Ovary (tissue), 9 donors: ENCODE measurements around the gene CERCAM. TPM values are rescaled to one million over a fixed set of nuclear protein-coding genes. Genes with fewer than 3 reads are reported as not detected.

Source experiments
- DNase-seq, 5 donors: peaks; one replicate each; pipeline ENCODE4 v3.0.0-alpha.2; 2019 to 2020
- H3K27ac ChIP-seq, 2 donors: fragments of 200-600 bp; one replicate each; pipeline versions ENCODE4 v1.5.1 to v1.8.0; 2019 to 2022
- H3K27me3 ChIP-seq: fragments of 200-600 bp; one replicate; pipeline ENCODE4 v1.8.0; 2022
- H3K36me3 ChIP-seq: fragments of 200-600 bp; sonication (generic); one replicate; pipeline ENCODE4 v1.5.1; 2019
- H3K4me1 ChIP-seq: one replicate; pipeline ENCODE4 v1.8.1; 2013; ENCODE audit warnings: mild to moderate bottlenecking, moderate library complexity; ENCODE audit not compliant: insufficient read depth
- H3K4me3 ChIP-seq: fragments of 200-600 bp; sonication (generic); one replicate; pipeline ENCODE4 v1.5.1; 2017
- H3K9me3 ChIP-seq, 2 donors: fragments of 200-600 bp in 1 of 2; sonication (generic) in 1 of 2; one replicate each; pipeline versions ENCODE4 v1.5.1 to v1.8.1; 2013 to 2019; ENCODE audit warnings: mild to moderate bottlenecking in 1 of 2, moderate library complexity in 1 of 2
- EP300 ChIP-seq: sonication (generic); formaldehyde crosslinking; IDR thresholded peaks from one replicate; pipeline ENCODE4 v1.6.1; 2017; ENCODE audit warnings: antibody characterized with exemption
- POLR2A ChIP-seq: fragments of 450-650 bp; IDR thresholded peaks from one replicate; pipeline ENCODE4 v1.6.1; 2017; ENCODE audit warnings: antibody characterized with exemption, mild to moderate bottlenecking, moderate library complexity
- WGBS, 3 donors: extraction: QIAGEN DNeasy Blood & Tissue Kit in 1 of 3; methylation state at CpG; one replicate each; pipeline versions ENCODE4 v1.1.5 to v1.1.7; 2013 to 2017; 5-methylcytosine and 5-hydroxymethylcytosine counted together
- intact Hi-C, 4 donors: fragments of 100-400 bp; cut with DNase I; formaldehyde crosslinking; loops; one replicate each; pipeline versions ENCODE4 v1.11.0 to v1.15.1; 2022 to 2023
- polyA plus RNA-seq, 2 donors: library from polyadenylated mRNA; stranded (reverse); fragments of 200-250 nt in 1 of 2; fragments of 350-450 nt in 1 of 2; fragmentation: Illumina TruSeq in 1 of 2; extraction: RNeasy Lipid Tissue Mini Kit (QIAGEN cat#74804) in 1 of 2; gene quantifications; one replicate each; pipeline ENCODE4 v1.2.3, GENCODE V29; 2013 to 2014
- total RNA-seq, 7 donors: library from RNA; depleted of rRNA in 2 of 7; stranded (reverse); fragments of >200 nt in 2 of 7; fragmentation: NEBNext Ultra II Directional in 3 of 7; extraction: Animal tissue kit (Norgen Biotek cat#: 25700) in 3 of 7; gene quantifications; one replicate each; pipeline versions ENCODE4 v1.1.0 to v1.2.4, GENCODE V29; 2016 to 2023
- TF ChIP-seq, protein P1 (sequence below), 3 donors: fragments of 450-650 bp in 2 of 3; fragments of 200-600 bp in 1 of 3; IDR thresholded peaks; one replicate each; pipeline versions ENCODE4 v1.5.1 to v1.8.0; 2016 to 2022; ENCODE audit warnings: antibody characterized with exemption in 3 of 3, mild to moderate bottlenecking in 1 of 3
- donor health status: DM: no; HTN: no; CAD: no; lungs with moderate emphysema.
- donor health status: DM: no; HTN: no; CAD: no.
- donor health status: Bipolar disorder and iron deficiency.
- donor health status: DM: yes; HTN: yes; CAD: no.
- donor health status: DM: no; HTN: no; CAD: no.
- donor health status: DM: yes; HTN: yes; CAD: no.

The CERCAM gene
- total and polyA plus RNA-seq, 9 donors = 19.6 to 63.9 (median 38.1) TPM

DNA sequence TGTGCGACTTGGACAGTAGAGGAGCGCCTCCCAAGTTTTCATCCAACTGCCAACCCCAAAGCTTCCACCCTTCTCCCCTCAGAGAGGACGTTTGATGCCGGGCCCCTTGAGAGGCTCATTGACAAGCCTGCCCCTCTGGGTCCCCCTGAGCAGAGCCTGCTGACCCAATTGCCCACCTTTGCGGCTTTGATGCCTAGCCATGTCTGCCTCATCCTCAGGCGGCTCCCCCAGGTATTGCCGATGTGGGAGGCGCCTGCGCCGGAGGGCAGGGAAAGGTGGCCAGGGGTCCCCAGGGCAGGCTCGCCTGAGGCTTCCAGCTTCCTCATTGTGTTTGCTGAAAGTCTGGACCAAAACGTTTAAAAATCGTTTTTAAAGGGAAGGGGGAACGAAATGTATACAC, 36.5 kb downstream of the CERCAM start:
- no peak overlapping the region for H3K27ac ChIP-seq
- WGBS, 3 donors = 29 to 35% (median 34%) methylated on average over 14 of the region's 14 CpGs
- peak overlapping the region; percentile 56 for H3K4me3 ChIP-seq
- peaks cover 2% of the 10 kb centered on the region for H3K4me1 ChIP-seq
- H3K27me3 ChIP-seq = no peaks in the 10 kb centered on the region
- H3K9me3 ChIP-seq = no peaks in the 10 kb centered on the region
- DNase-seq = peak in 2 of 5 donors; percentile 29 to 33
- TF ChIP-seq EP300 = no peak
- TF ChIP-seq POLR2A = no peak
- TF ChIP-seq, protein P1, sequence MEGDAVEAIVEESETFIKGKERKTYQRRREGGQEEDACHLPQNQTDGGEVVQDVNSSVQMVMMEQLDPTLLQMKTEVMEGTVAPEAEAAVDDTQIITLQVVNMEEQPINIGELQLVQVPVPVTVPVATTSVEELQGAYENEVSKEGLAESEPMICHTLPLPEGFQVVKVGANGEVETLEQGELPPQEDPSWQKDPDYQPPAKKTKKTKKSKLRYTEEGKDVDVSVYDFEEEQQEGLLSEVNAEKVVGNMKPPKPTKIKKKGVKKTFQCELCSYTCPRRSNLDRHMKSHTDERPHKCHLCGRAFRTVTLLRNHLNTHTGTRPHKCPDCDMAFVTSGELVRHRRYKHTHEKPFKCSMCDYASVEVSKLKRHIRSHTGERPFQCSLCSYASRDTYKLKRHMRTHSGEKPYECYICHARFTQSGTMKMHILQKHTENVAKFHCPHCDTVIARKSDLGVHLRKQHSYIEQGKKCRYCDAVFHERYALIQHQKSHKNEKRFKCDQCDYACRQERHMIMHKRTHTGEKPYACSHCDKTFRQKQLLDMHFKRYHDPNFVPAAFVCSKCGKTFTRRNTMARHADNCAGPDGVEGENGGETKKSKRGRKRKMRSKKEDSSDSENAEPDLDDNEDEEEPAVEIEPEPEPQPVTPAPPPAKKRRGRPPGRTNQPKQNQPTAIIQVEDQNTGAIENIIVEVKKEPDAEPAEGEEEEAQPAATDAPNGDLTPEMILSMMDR (IDR thresholded peaks at IDR 0.05) = no peak
- intact Hi-C loops = loop anchor here in 1 of 4 donors (5.0 kb wide), 1 partner anchor 45 kb away; the partner anchor contains the start of gene GLE1
- H3K36me3 ChIP-seq = no peaks in the 10 kb centered on the region

DNA sequence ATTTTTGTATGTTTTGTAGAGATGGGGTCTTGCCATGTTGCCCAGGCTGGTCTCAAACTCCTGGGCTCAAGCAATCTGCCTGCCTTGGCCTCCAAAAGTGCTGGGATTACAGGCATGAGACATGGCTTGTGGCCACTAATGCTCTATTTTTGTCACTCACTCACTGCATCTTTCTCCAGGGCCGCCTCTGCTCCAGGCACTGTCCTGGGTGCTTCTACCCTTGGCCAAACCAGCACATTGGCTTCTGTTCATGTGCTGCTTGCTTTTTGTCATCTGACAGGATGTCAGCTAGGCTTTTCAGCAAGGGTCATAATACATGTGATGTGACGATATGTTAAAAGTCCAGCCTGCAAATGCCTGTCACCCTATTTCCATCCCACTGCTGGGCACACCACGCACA, 38.4 kb downstream of the CERCAM start:
- no peak overlapping the region for H3K4me3 ChIP-seq
- H3K27me3 ChIP-seq = no peaks in the 10 kb centered on the region
- intact Hi-C loops = loop anchor here in 1 of 4 donors (5.0 kb wide), 1 partner anchor 43 kb away; the partner anchor contains the start of gene GLE1
- no peaks in the 10 kb centered on the region for H3K36me3 ChIP-seq
- TF ChIP-seq POLR2A (no peak), EP300 (no peak)
- TF ChIP-seq, protein P1 (IDR thresholded peaks at IDR 0.05) = no peak
- no peak overlapping the region for H3K27ac ChIP-seq
- DNase-seq = no peak
- H3K9me3 ChIP-seq = no peaks in the 10 kb centered on the region
- WGBS, 3 donors = 90 to 93% (median 91%) methylated on average over 3 of the region's 3 CpGs
- H3K4me1 ChIP-seq = peaks cover 2% of the 10 kb centered on the region

DNA sequence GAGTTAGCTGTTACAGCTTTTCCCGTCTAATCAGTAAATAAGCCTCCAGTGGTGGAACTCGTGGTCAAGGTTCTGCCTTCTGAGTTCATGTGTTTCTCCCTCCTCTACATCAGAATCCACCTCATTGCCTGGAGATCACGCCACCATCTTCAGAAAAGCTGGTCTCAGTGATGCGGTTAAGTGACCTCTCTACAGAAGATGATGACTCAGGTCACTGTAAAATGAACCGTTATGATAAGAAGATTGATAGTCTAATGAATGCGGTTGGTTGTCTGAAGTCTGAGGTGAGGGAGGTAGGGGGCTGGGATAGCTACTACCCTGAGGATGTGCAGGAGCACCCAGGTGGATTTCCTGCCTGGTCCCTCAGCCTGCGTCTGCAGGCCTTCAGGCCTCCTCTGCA, 48.4 kb downstream of the CERCAM start:
- intact Hi-C loops = no loop called here
- no peaks in the 10 kb centered on the region for H3K9me3 ChIP-seq
- DNase-seq = no peak
- no peak overlapping the region for H3K4me3 ChIP-seq
- H3K4me1 ChIP-seq = no peaks in the 10 kb centered on the region
- WGBS, 3 donors = 85 to 92% (median 91%) methylated on average over 7 of the region's 7 CpGs
- no peaks in the 10 kb centered on the region for H3K36me3 ChIP-seq
- H3K27me3 ChIP-seq = no peaks in the 10 kb centered on the region
- TF ChIP-seq POLR2A (no peak), EP300 (no peak)
- TF ChIP-seq, protein P1 (IDR thresholded peaks at IDR 0.05) = no peak
- H3K27ac ChIP-seq = no peak overlapping the region

DNA sequence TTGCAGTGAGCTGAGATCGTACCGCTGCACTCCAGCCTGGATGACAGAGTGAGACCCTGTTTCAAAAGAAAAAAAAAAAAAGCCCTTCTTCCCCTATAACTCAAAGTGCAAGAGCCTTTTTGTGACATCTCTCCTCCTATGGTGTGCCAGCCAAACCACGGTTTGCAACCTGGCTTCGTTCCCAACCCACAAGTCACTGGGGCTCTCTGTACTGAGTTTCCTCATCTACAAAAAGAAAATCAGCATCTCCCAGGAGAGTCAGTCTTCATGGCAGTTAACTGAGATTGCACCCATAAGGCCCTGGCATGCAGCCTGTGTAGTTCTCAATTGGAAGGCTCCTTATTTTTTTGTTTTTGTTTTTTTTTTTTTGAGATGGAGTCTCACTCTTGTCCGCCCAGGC, 49.9 kb downstream of the CERCAM start:
- Histone ChIP-seq H3K36me3 (no peaks in the 10 kb centered on the region), H3K4me1 (no peaks in the 10 kb centered on the region), H3K4me3 (no peak overlapping the region), H3K9me3 (no peaks in the 10 kb centered on the region), H3K27ac (no peak overlapping the region), H3K27me3 (no peaks in the 10 kb centered on the region)
- no peak for DNase-seq
- 68 to 77% (median 72%) methylated on average over 5 of the region's 5 CpGs for WGBS, 3 donors
- intact Hi-C loops = no loop called here
- no peak for TF ChIP-seq POLR2A
- no peak for TF ChIP-seq EP300
- TF ChIP-seq, protein P1 (IDR thresholded peaks at IDR 0.05) = no peak
